RWPE2 (cell line): Measurements from ENCODE around the gene KCTD8.
A peak's percentile ranks its signal among the peaks of the same experiment; 100 is the strongest.
"Not testable (repeated sequence)": the region's sequence is repeated elsewhere in the genome, so short reads cannot be mapped to it uniquely, and the experiment has no call there.

Experiments used
- ATAC-seq: fragments of 200-7000 bp; cut with Tn5 transposase; 3 replicates; pipeline ENCODE4 v1.9.1; 2021; ENCODE audit warnings: low read depth
- DNase-seq: peaks from one replicate; pipeline ENCODE4 v3.0.0-alpha.2; 2020; ENCODE audit warnings: low spot score
- H3K27ac ChIP-seq: fragments of 450-650 bp; 2 replicates; pipeline ENCODE4 v1.5.1; 2017; ENCODE audit warnings: mild to moderate bottlenecking; ENCODE audit not compliant: poor library complexity, severe bottlenecking
- H3K27me3 ChIP-seq: fragments of 250-450 bp; sonication (Bioruptor Pico); 2 replicates; pipeline ENCODE4 v1.5.1; 2021; ENCODE audit warnings: mild to moderate bottlenecking, moderate library complexity; ENCODE audit not compliant: insufficient read depth, poor library complexity, severe bottlenecking
- H3K36me3 ChIP-seq: fragments of 250-450 bp; sonication (Bioruptor Pico); 2 replicates; pipeline ENCODE4 v1.5.1; 2020; ENCODE audit warnings: low read depth, mild to moderate bottlenecking, moderate library complexity
- H3K4me1 ChIP-seq: fragments of 250-450 bp; sonication (Bioruptor Pico); 2 replicates; pipeline ENCODE4 v1.5.1; 2021; ENCODE audit warnings: mild to moderate bottlenecking, moderate library complexity; ENCODE audit not compliant: insufficient read depth, poor library complexity, severe bottlenecking
- H3K4me3 ChIP-seq: fragments of 250-450 bp; sonication (Bioruptor Pico); 2 replicates; pipeline ENCODE4 v1.5.1; 2021; ENCODE audit warnings: mild to moderate bottlenecking, moderate library complexity; ENCODE audit not compliant: severe bottlenecking
- H3K9me3 ChIP-seq: fragments of 250-450 bp; sonication (Bioruptor Pico); 2 replicates; pipeline ENCODE4 v1.5.1; 2021; ENCODE audit warnings: mild to moderate bottlenecking, moderate library complexity; ENCODE audit not compliant: severe bottlenecking
- CTCF ChIP-seq: fragments of 450-650 bp; IDR thresholded peaks from one replicate; pipeline ENCODE4 v1.5.1; 2017; ENCODE audit warnings: mild to moderate bottlenecking, moderate library complexity; ENCODE audit not compliant: poor library complexity, severe bottlenecking

The KCTD8 gene

GRCh38 chr4:44186850-44187246 lies 261.8 kb downstream of the KCTD8 start:
- Histone ChIP-seq H3K36me3 (no peaks in the 10 kb centered on the region), H3K27me3 (no peaks in the 10 kb centered on the region), H3K9me3 (no peaks in the 10 kb centered on the region), H3K4me3 (no peak overlapping the region), H3K27ac (no peak overlapping the region), H3K4me1 (no peaks in the 10 kb centered on the region)
- DNase-seq (no peak), ATAC-seq (no peak)
- no peak for TF ChIP-seq CTCF

GRCh38 chr4:44186096-44186849 lies 262.3 kb downstream of the KCTD8 start:
- DNase-seq, result peak; percentile 38
- TF ChIP-seq CTCF, result no peak
- H3K9me3 ChIP-seq, result no peaks in the 10 kb centered on the region
- H3K27ac ChIP-seq, result no peak overlapping the region
- no peaks in the 10 kb centered on the region for H3K36me3 ChIP-seq
- no peaks in the 10 kb centered on the region for H3K4me1 ChIP-seq
- H3K27me3 ChIP-seq, result no peaks in the 10 kb centered on the region
- no peak overlapping the region for H3K4me3 ChIP-seq
- ATAC-seq, result no peak

- DNase-seq, result peak; percentile 19
- not testable (repeated sequence) for ATAC-seq, H3K27ac ChIP-seq, H3K27me3 ChIP-seq, H3K4me3 ChIP-seq, H3K36me3 ChIP-seq, H3K4me1 ChIP-seq, H3K9me3 ChIP-seq
Observed at GRCh38 chr4:44181491-44182349, 266.9 kb downstream of the KCTD8 start.

DNA sequence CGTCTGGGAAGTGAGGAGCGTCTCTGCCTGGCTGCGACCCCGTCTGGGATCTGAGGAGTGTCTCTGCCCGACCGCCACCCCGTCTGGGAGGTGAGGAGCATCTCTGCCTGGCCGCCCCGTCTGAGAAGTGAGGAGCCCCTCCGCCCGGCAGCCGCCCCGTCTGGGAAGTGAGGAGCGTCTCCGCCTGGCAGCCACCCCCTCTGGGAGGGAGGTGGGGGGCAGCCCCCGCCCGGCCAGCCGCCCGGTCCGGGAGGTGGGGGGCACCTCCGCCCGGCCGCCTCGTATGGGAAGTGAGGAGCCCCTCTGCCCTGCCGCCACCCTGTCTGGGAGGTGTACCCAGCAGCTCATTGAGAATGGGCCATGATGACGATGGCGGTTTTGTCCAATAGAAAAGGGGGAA lies 280.8 kb downstream of the KCTD8 start:
- not testable (repeated sequence) for DNase-seq, ATAC-seq, H3K36me3 ChIP-seq, H3K4me1 ChIP-seq, H3K4me3 ChIP-seq, H3K9me3 ChIP-seq, H3K27me3 ChIP-seq, H3K27ac ChIP-seq

GRCh38 chr4:44165938-44166337 lies 282.7 kb downstream of the KCTD8 start:
- ATAC-seq (no peak), DNase-seq (no peak)
- no peak for TF ChIP-seq CTCF

More at GRCh38 chr4:44165938-44166337, 282.7 kb downstream of the KCTD8 start:
- no peaks in the 10 kb centered on the region for H3K36me3 ChIP-seq
- H3K9me3 ChIP-seq, result no peaks in the 10 kb centered on the region
- no peak overlapping the region for H3K4me3 ChIP-seq
- H3K4me1 ChIP-seq, result peaks cover 6% of the 10 kb centered on the region
- H3K27me3 ChIP-seq, result no peaks in the 10 kb centered on the region
- no peak overlapping the region for H3K27ac ChIP-seq
